ENCODE results near the gene DCP2.

- TF ChIP-seq CTCF (IDR thresholded peaks at IDR 0.05; ENCODE audit: borderline replicate concordance, extremely low read depth, low read length, poor library complexity, severe bottlenecking) (no peak), EZH2 (IDR thresholded peaks at IDR 0.05; ENCODE audit: borderline replicate concordance, low read depth, low read length, severe bottlenecking) (no peak)
These were observed 19.4 kb upstream of the DCP2 start for GRCh38 chr5:112957036-112957808.

Measured in DND-41 (cell line).